Umbilical cord (tissue), 1 donor: ENCODE results near the gene PQBP1. TPM values are rescaled to one million over a fixed set of nuclear protein-coding genes. Genes with fewer than 3 reads are reported as not detected.

Experiments
- total RNA-seq: library from RNA; depleted of rRNA; stranded (reverse); fragments of >200 nt; gene quantifications from one replicate; pipeline ENCODE4 v1.2.3, GENCODE V29; 2014; ENCODE audit warnings: low replicate concordance; ENCODE audit not compliant: insufficient read depth

Gene PQBP1
- total RNA-seq, 1 donor from 2014 or later, result 20.2 TPM

Other genes with a start within 250 kb of the PQBP1 start
- gene WAS, start 214.1 kb upstream of the PQBP1 start, total RNA-seq, result 0.48 TPM
- gene SUV39H1, start 201.2 kb upstream of the PQBP1 start, total RNA-seq, result 4.6 TPM
- not detected for gene GLOD5, start 136.2 kb upstream of the PQBP1 start, total RNA-seq
- gene GATA1, start 111.3 kb upstream of the PQBP1 start, total RNA-seq, result not detected
- 53.7 TPM for gene HDAC6, start 95.9 kb upstream of the PQBP1 start, total RNA-seq
- 5.3 TPM for gene ERAS, start 71.4 kb upstream of the PQBP1 start, total RNA-seq
- not detected for gene PCSK1N, start 62.3 kb upstream of the PQBP1 start, total RNA-seq
- 25.3 TPM for gene TIMM17B, start 162 bp upstream of the PQBP1 start, total RNA-seq
- gene SLC35A2, start 13.7 kb downstream of the PQBP1 start, total RNA-seq, result 13.7 TPM
- 7.9 TPM for gene PIM2, start 21.1 kb downstream of the PQBP1 start, total RNA-seq
- gene OTUD5, start 59.7 kb downstream of the PQBP1 start, total RNA-seq, result 44.5 TPM
- 1.2 TPM for gene KCND1, start 73.9 kb downstream of the PQBP1 start, total RNA-seq
- gene GRIPAP1, start 104.3 kb downstream of the PQBP1 start, total RNA-seq, result 20.2 TPM
- gene TFE3, start 145.4 kb downstream of the PQBP1 start, total RNA-seq, result 22.1 TPM
- gene CCDC120, start 161.1 kb downstream of the PQBP1 start, total RNA-seq, result 1.7 TPM
- gene PRAF2, start 176.1 kb downstream of the PQBP1 start, total RNA-seq, result 9.4 TPM
- gene WDR45, start 182.0 kb downstream of the PQBP1 start, total RNA-seq, result 13.5 TPM
- gene GPKOW, start 225.8 kb downstream of the PQBP1 start, total RNA-seq, result 11.8 TPM